ENCODE data around the gene MRTFA.
"Not testable (repeated sequence)": the region's sequence is repeated elsewhere in the genome, so short reads cannot be mapped to it uniquely, and the experiment has no call there.

DNA sequence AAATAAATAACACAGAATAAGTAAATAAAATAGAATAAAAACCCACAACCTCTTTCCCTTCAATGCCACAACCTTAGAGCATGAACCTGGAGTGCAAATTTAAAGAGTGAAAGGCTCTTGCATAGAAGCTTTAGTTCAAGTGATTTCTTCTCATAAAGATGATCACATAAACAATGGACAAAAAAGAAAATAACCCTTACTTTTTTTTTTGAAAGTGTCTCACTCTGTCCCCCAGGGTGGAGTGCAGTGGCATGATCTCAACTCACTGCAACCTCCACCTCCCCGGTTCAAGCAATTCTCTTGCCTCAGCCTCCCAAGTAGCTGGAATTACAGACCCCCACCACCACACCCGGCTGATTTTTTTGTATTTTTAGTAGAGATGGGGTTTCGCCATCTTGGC, 10.7 kb downstream of the MRTFA start:
- TF ChIP-seq, protein P1, sequence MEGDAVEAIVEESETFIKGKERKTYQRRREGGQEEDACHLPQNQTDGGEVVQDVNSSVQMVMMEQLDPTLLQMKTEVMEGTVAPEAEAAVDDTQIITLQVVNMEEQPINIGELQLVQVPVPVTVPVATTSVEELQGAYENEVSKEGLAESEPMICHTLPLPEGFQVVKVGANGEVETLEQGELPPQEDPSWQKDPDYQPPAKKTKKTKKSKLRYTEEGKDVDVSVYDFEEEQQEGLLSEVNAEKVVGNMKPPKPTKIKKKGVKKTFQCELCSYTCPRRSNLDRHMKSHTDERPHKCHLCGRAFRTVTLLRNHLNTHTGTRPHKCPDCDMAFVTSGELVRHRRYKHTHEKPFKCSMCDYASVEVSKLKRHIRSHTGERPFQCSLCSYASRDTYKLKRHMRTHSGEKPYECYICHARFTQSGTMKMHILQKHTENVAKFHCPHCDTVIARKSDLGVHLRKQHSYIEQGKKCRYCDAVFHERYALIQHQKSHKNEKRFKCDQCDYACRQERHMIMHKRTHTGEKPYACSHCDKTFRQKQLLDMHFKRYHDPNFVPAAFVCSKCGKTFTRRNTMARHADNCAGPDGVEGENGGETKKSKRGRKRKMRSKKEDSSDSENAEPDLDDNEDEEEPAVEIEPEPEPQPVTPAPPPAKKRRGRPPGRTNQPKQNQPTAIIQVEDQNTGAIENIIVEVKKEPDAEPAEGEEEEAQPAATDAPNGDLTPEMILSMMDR (IDR thresholded peaks at IDR 0.05) = not testable (repeated sequence)
- TF ChIP-seq POLR2A (IDR thresholded peaks at IDR 0.05) = not testable (repeated sequence)

All from uterus (tissue), 2 donors.